Measurements from ENCODE around the gene UROC1. TPM values are rescaled to one million over a fixed set of nuclear protein-coding genes. Genes with fewer than 3 reads are reported as not detected.

Gene UROC1
- total and polyA plus RNA-seq, 2 donors from 2014 or later: not detected

DNA sequence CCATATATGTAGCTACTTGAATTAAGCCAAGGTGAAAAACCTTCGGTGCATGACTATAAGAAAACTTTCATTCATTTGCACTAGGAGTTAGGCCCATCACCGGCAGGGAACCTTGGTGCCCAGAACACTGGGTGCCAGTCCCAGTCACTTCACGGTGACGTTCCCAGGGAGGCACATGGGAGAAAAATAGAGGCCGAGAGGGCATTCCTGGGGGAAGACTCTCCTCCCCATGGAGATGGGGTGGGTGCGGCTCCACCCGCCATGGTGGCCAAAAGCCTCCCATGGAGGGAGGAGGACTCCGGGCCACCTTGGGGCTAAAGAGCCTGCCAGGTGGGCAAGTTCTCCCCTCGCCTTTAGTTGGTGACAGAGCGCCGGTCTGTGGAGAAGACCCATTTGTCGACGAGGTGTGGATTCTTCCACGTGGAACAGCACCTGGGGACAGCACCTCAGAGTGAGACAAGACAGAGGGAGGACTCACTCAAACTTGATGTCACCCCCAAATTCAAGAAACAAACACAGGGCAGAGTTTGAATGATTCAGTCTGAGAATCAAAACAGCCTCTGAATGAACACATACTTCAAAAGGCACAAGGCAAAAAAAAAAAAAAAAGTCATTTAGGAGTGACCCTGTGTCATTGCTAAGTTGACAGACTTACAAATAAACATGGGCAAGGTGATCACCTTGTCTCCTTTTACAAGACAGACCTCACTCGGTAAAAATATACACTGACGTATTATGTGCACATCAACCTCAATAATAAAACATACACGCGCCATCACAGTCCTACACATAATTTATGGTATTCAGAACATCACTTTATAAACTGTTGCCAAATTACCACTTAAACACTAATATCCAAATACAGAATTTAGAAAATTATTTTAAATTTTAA lies 80.5 kb downstream of the UROC1 start:
- TF ChIP-seq, protein P1, sequence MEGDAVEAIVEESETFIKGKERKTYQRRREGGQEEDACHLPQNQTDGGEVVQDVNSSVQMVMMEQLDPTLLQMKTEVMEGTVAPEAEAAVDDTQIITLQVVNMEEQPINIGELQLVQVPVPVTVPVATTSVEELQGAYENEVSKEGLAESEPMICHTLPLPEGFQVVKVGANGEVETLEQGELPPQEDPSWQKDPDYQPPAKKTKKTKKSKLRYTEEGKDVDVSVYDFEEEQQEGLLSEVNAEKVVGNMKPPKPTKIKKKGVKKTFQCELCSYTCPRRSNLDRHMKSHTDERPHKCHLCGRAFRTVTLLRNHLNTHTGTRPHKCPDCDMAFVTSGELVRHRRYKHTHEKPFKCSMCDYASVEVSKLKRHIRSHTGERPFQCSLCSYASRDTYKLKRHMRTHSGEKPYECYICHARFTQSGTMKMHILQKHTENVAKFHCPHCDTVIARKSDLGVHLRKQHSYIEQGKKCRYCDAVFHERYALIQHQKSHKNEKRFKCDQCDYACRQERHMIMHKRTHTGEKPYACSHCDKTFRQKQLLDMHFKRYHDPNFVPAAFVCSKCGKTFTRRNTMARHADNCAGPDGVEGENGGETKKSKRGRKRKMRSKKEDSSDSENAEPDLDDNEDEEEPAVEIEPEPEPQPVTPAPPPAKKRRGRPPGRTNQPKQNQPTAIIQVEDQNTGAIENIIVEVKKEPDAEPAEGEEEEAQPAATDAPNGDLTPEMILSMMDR (IDR thresholded peaks at IDR 0.05; ENCODE audit: borderline replicate concordance, extremely low read depth, insufficient read depth): no peak
- H3K27me3 ChIP-seq (ENCODE audit: control insufficient read depth, insufficient read depth, low read length): no peaks in the 10 kb centered on the region
- H3K9ac ChIP-seq (ENCODE audit: low read length in 3 of 3): no peak overlapping the region
- DNase-seq (peak in 2 of 5 donors; percentile 5 to 31), FAIRE-seq (no peak)
- H3K9me3 ChIP-seq (ENCODE audit: control insufficient read depth in 2 of 3, insufficient read depth in 1 of 3, low read length in 3 of 3): no peaks in the 10 kb centered on the region
- H3K36me3 ChIP-seq (ENCODE audit: control insufficient read depth in 2 of 3, insufficient read depth in 3 of 3, low read length in 3 of 3): peaks cover 0 to 31% (median 9%) of the 10 kb centered on the region in 3 donors
- no peaks in the 10 kb centered on the region for H3K4me1 ChIP-seq (ENCODE audit: control insufficient read depth in 2 of 3, insufficient read depth in 2 of 3, low read depth in 1 of 3, low read length in 3 of 3)
- no peak overlapping the region for H3K27ac ChIP-seq (ENCODE audit: low read depth in 2 of 2, low read length in 2 of 2)
- intact Hi-C loops (cut with DNase I): no loop called here
- H3K4me3 ChIP-seq (ENCODE audit: low read length in 3 of 3): no peak overlapping the region

- TF ChIP-seq, protein P1 (IDR thresholded peaks at IDR 0.05; ENCODE audit: borderline replicate concordance, extremely low read depth, insufficient read depth): no peak
- Histone ChIP-seq H3K27me3 (ENCODE audit: control insufficient read depth, insufficient read depth, low read length) (no peaks in the 10 kb centered on the region), H3K27ac (ENCODE audit: low read depth in 2 of 2, low read length in 2 of 2) (no peak overlapping the region), H3K4me1 (ENCODE audit: control insufficient read depth in 2 of 3, insufficient read depth in 2 of 3, low read depth in 1 of 3, low read length in 3 of 3) (no peaks in the 10 kb centered on the region), H3K4me3 (ENCODE audit: low read length in 3 of 3) (no peak overlapping the region), H3K9ac (ENCODE audit: low read length in 3 of 3) (no peak overlapping the region), H3K9me3 (ENCODE audit: control insufficient read depth in 2 of 3, insufficient read depth in 1 of 3, low read length in 3 of 3) (peaks cover 0 to 7% (median 0%) of the 10 kb centered on the region in 3 donors), H3K36me3 (ENCODE audit: control insufficient read depth in 2 of 3, insufficient read depth in 3 of 3, low read length in 3 of 3) (peaks cover 0 to 31% (median 9%) of the 10 kb centered on the region in 3 donors)
- intact Hi-C loops (cut with DNase I): no loop called here
- DNase-seq (peak in 3 of 5 donors; percentile 5 to 61 (median 26)), FAIRE-seq (no peak)
Observed at GRCh38 chr3:126435456-126436315, 81.9 kb downstream of the UROC1 start.

DNA sequence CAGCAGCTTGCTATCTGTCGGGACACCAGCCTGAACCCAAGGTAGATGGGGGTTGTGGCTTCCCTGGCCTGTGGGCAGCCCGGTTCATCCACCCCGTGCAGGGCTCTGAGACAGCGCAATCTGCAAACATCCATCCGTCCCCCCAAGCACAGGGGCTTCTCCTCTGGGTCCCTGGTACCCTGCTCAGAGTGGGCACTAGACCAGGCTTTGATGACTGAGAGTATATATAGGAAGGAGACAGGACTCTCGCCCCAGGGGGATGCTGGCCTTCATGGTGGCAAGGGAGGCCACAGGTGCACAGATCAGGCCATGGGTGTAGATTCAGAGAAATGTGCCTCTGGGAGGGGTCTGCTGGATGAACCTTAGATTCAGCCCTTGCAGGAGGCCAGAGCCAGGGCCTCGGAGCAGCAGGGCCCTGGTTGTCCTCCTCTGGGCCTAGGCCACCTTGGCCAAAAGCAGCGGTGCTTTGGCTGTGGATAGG lies 82.6 kb downstream of the UROC1 start:
- H3K9ac ChIP-seq (ENCODE audit: low read length in 3 of 3): no peak overlapping the region
- TF ChIP-seq, protein P1 (IDR thresholded peaks at IDR 0.05; ENCODE audit: borderline replicate concordance, extremely low read depth, insufficient read depth): no peak
- H3K36me3 ChIP-seq (ENCODE audit: control insufficient read depth in 2 of 3, insufficient read depth in 3 of 3, low read length in 3 of 3): peaks cover 0 to 32% (median 9%) of the 10 kb centered on the region in 3 donors
- H3K4me3 ChIP-seq (ENCODE audit: low read length in 3 of 3): no peak overlapping the region
- H3K27me3 ChIP-seq (ENCODE audit: control insufficient read depth, insufficient read depth, low read length): no peaks in the 10 kb centered on the region
- H3K4me1 ChIP-seq (ENCODE audit: control insufficient read depth in 2 of 3, insufficient read depth in 2 of 3, low read depth in 1 of 3, low read length in 3 of 3): no peaks in the 10 kb centered on the region
- DNase-seq (peak in 1 of 5 donors; percentile 51), FAIRE-seq (no peak)
- H3K27ac ChIP-seq (ENCODE audit: low read depth in 2 of 2, low read length in 2 of 2): no peak overlapping the region
- intact Hi-C loops (cut with DNase I): no loop called here
- H3K9me3 ChIP-seq (ENCODE audit: control insufficient read depth in 2 of 3, insufficient read depth in 1 of 3, low read length in 3 of 3): peaks cover 0 to 9% (median 0%) of the 10 kb centered on the region in 3 donors
